DOHH2 (cell line): ENCODE results near the gene WDR87.

Experiments used
- H3F3A ChIP-seq: fragments of 200-600 bp; sonication (generic), shearing (Covaris generic); 2 replicates; pipeline ENCODE4 v1.6.0; 2016; ENCODE audit warnings: antibody characterized with exemption, mild to moderate bottlenecking; ENCODE audit not compliant: control insufficient read depth, insufficient read depth
- H3K27ac ChIP-seq: fragments of 200-600 bp; sonication (generic); 2 replicates; pipeline ENCODE4 v1.5.1; 2014; ENCODE audit warnings: low read depth, mild to moderate bottlenecking, low read length, moderate library complexity
- H3K27me3 ChIP-seq: fragments of 200-600 bp; sonication (generic); 2 replicates; pipeline ENCODE4 v1.6.1; 2014; ENCODE audit warnings: mild to moderate bottlenecking, low read length, mixed read lengths; ENCODE audit not compliant: control insufficient read depth
- H3K36me3 ChIP-seq: fragments of 200-600 bp; sonication (generic); 2 replicates; pipeline ENCODE4 v1.6.1; 2014; ENCODE audit warnings: mild to moderate bottlenecking, low read length, moderate library complexity, mixed read lengths; ENCODE audit not compliant: control insufficient read depth
- H3K4me1 ChIP-seq: fragments of 200-600 bp; sonication (generic); 2 replicates; pipeline ENCODE4 v1.6.1; 2014; ENCODE audit warnings: mild to moderate bottlenecking, low read length, mixed read lengths; ENCODE audit not compliant: control insufficient read depth
- H3K4me2 ChIP-seq: fragments of 200-600 bp; sonication (generic); 2 replicates; pipeline ENCODE4 v1.6.0; 2014; ENCODE audit warnings: mild to moderate bottlenecking, low read length, moderate library complexity
- H3K4me3 ChIP-seq: fragments of 200-600 bp; sonication (generic); 2 replicates; pipeline ENCODE4 v1.5.1; 2014; ENCODE audit warnings: mild to moderate bottlenecking, low read length, mixed read lengths
- H3K79me2 ChIP-seq: fragments of 200-600 bp; sonication (generic); 2 replicates; pipeline ENCODE4 v1.6.1; 2014; ENCODE audit warnings: mild to moderate bottlenecking, low read length, mixed read lengths; ENCODE audit not compliant: control insufficient read depth
- H3K9me2 ChIP-seq: fragments of 200-600 bp; sonication (generic); replicated peaks from 2 replicates; pipeline ENCODE4 v1.6.1; 2014; ENCODE audit warnings: mild to moderate bottlenecking, low read length, mixed read lengths; ENCODE audit not compliant: control insufficient read depth
- H3K9me3 ChIP-seq: fragments of 200-600 bp; sonication (generic); 2 replicates; pipeline ENCODE4 v1.6.1; 2014; ENCODE audit warnings: antibody characterized with exemption, low read length, mixed read lengths; ENCODE audit not compliant: control insufficient read depth, insufficient read depth
- H4K20me1 ChIP-seq: fragments of 200-600 bp; sonication (generic); 2 replicates; pipeline ENCODE4 v1.6.0; 2014; ENCODE audit warnings: low read depth, mild to moderate bottlenecking, antibody characterized with exemption, low read length, moderate library complexity; ENCODE audit not compliant: control insufficient read depth, insufficient read depth
- EZH2phosphoT487 ChIP-seq: fragments of 200-600 bp; sonication (generic); IDR thresholded peaks from 2 replicates; pipeline ENCODE4 v1.6.1; 2017; ENCODE audit warnings: borderline replicate concordance, mild to moderate bottlenecking, antibody characterized with exemption, low read length, moderate library complexity, mixed read lengths
- TF ChIP-seq, protein P1 (sequence below): fragments of 200-600 bp; sonication (generic); IDR thresholded peaks from one replicate; pipeline ENCODE4 v1.5.1; 2014; ENCODE audit warnings: antibody characterized with exemption, mild to moderate bottlenecking, low read depth, low read length; ENCODE audit not compliant: poor library complexity, severe bottlenecking

Gene WDR87

DNA sequence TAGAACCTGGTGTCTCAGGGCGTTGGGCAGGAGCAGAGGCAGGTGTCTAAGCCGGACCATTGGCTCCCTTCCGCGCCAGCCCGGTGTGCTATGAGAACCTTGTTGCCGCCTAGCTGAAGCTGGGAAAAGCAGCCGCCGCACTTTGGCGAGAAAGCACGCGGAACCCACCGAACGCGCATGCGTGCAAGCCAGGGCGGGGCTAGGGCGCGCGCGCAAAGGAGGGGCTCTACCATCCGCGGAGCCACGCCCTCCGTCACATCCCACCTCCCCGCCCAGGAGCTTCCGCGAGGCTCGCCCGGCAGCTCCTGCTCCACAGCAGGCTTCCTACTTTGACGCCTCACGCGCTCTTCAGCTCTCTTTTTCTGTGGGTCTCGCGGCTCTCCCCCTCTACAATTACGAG, 51.3 kb downstream of the WDR87 start:
- Histone ChIP-seq H3K9me3 (no peaks in the 10 kb centered on the region; the same call in 1 of the 2 replicates), H3K27me3 (no peaks in the 10 kb centered on the region), H4K20me1 (no peaks in the 10 kb centered on the region), H3K27ac (no peak overlapping the region), H3K4me1 (no peaks in the 10 kb centered on the region), H3K4me2 (no peak overlapping the region), H3K4me3 (no peak overlapping the region), H3K36me3 (no peaks in the 10 kb centered on the region), H3K79me2 (no peaks in the 10 kb centered on the region), H3F3A (no peaks in the 10 kb centered on the region), H3K9me2 (no peaks in the 10 kb centered on the region)
- no peak for TF ChIP-seq EZH2phosphoT487
- TF ChIP-seq, protein P1, sequence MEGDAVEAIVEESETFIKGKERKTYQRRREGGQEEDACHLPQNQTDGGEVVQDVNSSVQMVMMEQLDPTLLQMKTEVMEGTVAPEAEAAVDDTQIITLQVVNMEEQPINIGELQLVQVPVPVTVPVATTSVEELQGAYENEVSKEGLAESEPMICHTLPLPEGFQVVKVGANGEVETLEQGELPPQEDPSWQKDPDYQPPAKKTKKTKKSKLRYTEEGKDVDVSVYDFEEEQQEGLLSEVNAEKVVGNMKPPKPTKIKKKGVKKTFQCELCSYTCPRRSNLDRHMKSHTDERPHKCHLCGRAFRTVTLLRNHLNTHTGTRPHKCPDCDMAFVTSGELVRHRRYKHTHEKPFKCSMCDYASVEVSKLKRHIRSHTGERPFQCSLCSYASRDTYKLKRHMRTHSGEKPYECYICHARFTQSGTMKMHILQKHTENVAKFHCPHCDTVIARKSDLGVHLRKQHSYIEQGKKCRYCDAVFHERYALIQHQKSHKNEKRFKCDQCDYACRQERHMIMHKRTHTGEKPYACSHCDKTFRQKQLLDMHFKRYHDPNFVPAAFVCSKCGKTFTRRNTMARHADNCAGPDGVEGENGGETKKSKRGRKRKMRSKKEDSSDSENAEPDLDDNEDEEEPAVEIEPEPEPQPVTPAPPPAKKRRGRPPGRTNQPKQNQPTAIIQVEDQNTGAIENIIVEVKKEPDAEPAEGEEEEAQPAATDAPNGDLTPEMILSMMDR, result no peak

DNA sequence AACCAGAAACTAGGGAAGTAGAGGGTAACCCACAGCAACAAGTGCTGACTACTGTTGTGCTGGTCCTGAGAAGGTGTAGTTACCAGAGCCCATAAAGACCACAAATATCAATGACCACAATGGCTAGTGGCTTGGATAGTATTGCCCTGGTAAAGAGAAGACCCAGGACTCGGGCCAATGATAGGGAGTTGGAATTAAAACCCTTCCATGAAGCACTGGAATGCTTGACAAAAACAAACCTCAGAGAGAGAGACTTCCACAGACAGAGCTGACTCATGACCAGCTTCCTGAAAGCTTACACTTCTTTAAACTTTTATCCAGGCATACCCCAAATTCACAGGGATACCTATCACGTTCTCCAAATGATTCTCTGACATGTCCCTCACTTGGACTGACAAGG, 60.5 kb downstream of the WDR87 start:
- Histone ChIP-seq H4K20me1 (no peaks in the 10 kb centered on the region), H3K36me3 (no peaks in the 10 kb centered on the region)

More for the DNA sequence above, 60.5 kb downstream of the WDR87 start:
- Histone ChIP-seq H3K27ac (no peak overlapping the region), H3K4me3 (no peak overlapping the region), H3K9me2 (no peaks in the 10 kb centered on the region), H3K27me3 (no peaks in the 10 kb centered on the region), H3K79me2 (no peaks in the 10 kb centered on the region), H3K4me1 (no peaks in the 10 kb centered on the region), H3K9me3 (no peaks in the 10 kb centered on the region), H3F3A (no peaks in the 10 kb centered on the region), H3K4me2 (no peak overlapping the region)
- TF ChIP-seq, protein P1, result no peak
- TF ChIP-seq EZH2phosphoT487, result no peak
